Choroid plexus epithelial cell (primary cell): ENCODE data around the gene SLC25A5.
"Not testable (repeated sequence)": the region's sequence is repeated elsewhere in the genome, so short reads cannot be mapped to it uniquely, and the experiment has no call there.

Experiments used
- DNase-seq: peaks from one replicate; pipeline ENCODE4 v3.0.0-alpha.2; 2010; ENCODE audit warnings: low read depth
- H3K4me3 ChIP-seq: 2 replicates; pipeline ENCODE4 v1.5.1; 2011; ENCODE audit warnings: low read depth, mild to moderate bottlenecking, control low read depth, low read length, moderate library complexity
- TF ChIP-seq, protein P1 (sequence below): conservative IDR thresholded peaks from 2 replicates; pipeline ENCODE4 v1.5.1; 2011; ENCODE audit warnings: low read depth, mild to moderate bottlenecking, control low read depth, inconsistent platforms, low read length, moderate library complexity

Gene SLC25A5

DNA sequence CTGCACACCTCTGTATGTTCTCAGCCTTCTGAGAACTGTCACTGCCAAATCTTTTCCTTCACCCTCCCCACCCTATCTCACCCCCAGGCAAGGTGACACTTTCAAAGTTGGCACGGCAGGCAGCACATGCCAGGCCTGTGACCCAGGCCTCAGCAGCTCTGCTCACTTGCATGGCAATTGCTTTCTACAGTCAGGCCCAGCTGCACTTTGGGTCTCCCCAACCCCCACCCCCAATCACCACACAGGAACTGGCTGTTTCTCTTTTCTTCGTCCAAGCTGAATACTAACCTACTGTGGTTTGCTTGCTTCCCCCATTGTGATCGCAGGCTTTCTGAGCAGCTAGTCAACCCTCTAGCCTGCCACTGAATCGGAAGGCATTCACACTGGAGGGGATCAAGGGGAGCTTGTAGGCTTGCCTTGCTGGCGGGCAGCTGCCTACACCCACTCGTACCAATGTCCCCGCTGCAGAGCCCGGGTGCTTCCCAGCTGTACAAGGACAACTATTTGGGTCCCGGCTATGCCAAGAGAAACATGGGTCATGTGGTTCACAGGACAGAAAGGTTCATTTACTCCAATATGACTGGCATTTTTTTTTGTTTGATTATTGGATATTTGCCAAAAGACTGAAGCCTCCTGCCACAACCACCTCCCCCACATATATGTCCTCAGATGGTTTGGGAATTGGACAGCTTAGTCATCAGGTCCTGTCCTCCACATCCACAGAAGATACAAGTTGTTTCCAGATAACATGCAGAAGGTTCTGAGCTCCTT, 41.0 kb upstream of the SLC25A5 start:
- H3K4me3 ChIP-seq = no peak overlapping the region
- peak; percentile 37 for DNase-seq
- TF ChIP-seq, protein P1, sequence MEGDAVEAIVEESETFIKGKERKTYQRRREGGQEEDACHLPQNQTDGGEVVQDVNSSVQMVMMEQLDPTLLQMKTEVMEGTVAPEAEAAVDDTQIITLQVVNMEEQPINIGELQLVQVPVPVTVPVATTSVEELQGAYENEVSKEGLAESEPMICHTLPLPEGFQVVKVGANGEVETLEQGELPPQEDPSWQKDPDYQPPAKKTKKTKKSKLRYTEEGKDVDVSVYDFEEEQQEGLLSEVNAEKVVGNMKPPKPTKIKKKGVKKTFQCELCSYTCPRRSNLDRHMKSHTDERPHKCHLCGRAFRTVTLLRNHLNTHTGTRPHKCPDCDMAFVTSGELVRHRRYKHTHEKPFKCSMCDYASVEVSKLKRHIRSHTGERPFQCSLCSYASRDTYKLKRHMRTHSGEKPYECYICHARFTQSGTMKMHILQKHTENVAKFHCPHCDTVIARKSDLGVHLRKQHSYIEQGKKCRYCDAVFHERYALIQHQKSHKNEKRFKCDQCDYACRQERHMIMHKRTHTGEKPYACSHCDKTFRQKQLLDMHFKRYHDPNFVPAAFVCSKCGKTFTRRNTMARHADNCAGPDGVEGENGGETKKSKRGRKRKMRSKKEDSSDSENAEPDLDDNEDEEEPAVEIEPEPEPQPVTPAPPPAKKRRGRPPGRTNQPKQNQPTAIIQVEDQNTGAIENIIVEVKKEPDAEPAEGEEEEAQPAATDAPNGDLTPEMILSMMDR = no peak

DNA sequence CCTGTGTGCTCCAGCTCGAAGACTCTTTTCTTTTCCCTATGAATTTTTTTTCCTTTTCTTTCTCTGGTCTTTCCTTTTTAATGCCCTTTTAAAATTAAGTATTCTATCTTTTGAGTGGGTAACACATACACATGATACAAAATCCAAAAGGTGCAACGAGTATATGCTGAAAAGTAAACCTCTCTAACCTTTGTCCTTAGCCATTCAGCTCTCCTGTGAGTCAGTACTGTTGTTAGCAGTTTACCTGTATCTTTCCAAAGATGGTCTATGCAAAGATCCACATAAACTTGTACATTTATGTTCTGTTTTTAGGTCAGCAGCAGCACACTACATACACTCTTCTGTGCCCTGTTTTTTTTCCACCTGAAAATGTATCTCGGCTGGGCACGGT, 40.5 kb upstream of the SLC25A5 start:
- H3K4me3 ChIP-seq = no peak overlapping the region
- TF ChIP-seq, protein P1 = no peak
- no peak for DNase-seq

DNA sequence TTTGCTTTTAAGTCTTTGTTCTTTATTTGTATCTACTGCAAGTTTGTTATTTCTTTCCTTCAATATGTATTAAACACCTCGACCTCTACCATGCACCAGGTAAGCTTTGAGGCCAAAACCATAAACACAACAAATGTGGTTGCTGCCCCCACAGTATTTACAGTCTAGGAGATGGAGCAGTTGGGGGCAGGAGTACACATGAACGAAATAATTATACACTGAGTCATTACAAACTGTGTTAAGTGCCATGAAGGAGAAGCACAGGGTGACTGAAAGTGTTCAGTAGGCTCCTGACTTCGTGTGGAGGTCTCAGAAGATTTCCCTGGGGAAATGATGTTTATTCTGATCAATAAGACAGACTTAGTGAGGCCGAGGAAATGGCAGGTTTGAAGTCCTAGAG, 38.8 kb upstream of the SLC25A5 start:
- TF ChIP-seq, protein P1 = no peak
- no peak overlapping the region for H3K4me3 ChIP-seq
- DNase-seq = peak; percentile 35

DNA sequence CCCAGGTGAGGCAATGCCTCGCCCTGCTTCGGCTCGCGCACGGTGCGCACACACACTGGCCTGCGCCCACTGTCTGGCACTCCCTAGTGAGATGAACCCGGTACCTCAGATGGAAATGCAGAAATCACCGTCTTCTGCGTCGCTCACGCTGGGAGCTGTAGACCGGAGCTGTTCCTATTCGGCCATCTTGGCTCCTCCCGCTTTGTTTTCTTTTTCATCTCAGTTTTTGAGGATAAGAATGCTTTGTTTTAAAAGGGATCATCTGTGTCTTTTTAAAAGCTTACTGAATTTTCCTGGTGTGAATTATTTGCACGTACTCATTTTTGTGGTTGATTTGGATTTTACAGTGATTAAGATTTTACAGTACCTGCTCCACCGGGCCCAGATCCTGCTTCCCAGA, 26.9 kb upstream of the SLC25A5 start:
- not testable (repeated sequence) for H3K4me3 ChIP-seq, DNase-seq

DNA sequence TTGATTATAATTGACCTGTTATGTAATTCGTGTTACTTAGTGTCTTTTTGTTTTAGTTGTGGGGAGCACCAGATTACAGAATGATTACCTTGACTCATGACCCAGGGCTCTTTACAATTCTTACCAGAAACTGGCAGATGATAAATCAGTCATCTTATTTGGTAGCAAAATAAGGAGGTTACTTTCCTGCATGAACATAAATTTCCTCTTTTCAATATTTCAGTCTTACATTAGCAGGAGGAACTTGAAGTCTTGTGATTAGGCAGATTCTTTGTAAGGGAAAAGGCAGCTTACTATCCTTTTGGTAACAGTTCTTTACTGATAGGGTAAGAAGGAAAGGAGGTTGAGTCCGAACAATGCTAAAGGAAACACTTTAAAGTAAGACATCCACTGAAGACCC, 26.0 kb upstream of the SLC25A5 start:
- no peak overlapping the region for H3K4me3 ChIP-seq
- DNase-seq = no peak
- TF ChIP-seq, protein P1 = no peak

DNA sequence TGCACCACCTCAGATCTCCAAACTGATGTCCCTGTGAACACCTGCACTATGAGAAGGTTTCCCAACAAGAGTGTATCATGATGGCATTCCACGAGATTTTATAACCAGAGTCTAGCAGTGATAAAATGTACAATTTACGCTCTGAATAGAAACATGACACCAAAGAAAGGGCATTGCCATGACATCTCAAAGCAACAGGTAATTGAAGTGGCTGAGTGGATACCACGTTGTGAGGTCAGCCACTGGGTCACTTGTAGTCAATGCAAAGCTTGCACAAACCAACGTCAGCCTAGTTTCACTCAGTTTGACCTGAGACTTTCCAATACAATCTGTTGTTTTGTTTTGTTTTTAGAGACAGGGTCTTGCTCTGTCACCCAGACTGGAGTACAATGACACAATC, 15.0 kb upstream of the SLC25A5 start:
- no peak overlapping the region for H3K4me3 ChIP-seq
- no peak for DNase-seq
- TF ChIP-seq, protein P1 = no peak

DNA sequence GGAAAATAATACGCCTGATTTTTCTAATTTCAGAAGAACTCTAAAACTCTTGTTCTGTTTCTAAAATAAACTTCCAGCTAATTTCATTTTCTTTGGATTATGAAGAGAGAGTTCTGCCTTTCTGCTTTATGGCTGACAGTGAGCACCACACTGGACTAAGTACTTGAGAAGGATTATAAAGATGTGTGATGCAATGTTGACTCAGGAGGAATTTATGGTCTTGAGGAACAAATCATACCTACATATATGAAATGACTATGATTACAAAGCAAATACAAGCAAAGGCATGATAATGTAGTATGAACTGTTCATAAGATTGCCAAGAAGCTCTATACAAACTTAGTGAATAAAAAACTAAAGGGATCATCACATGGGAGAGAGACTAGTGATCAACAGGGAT, 13.0 kb upstream of the SLC25A5 start:
- TF ChIP-seq, protein P1 = no peak
- H3K4me3 ChIP-seq = no peak overlapping the region
- DNase-seq = peak; percentile 27

DNA sequence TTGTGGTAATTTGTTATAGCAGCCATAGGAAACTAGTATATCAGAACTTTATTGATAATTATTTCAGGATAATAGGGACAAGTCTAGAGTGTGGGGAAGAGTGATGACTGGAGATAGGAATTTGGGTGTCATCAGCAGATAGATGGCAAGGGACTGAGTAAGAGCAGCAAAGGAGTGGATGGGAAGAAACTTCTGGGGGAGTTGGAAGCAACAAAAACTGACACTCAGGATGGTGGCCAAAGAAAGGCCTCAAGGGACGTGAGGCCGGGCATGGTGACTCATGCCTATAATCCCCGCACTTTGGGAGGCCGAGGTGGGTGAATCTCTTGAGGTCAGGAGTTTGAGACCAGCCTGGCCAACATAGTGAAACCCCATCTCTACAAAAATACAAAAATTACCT, 9.1 kb upstream of the SLC25A5 start:
- no peak overlapping the region for H3K4me3 ChIP-seq
- TF ChIP-seq, protein P1 = no peak

More for the DNA sequence above, 9.1 kb upstream of the SLC25A5 start:
- DNase-seq = no peak
